Neural progenitor cell (in vitro differentiated cells): ENCODE data around the gene GNPAT. TPM values are rescaled to one million over a fixed set of nuclear protein-coding genes. Genes with fewer than 3 reads are reported as not detected.

Experiments used
- DNase-seq: peaks from one replicate; pipeline ENCODE4 v3.0.0-alpha.2; 2016; ENCODE audit warnings: low spot score
- H2AFZ ChIP-seq: fragments of 200-600 bp; sonication (generic); replicated peaks from 2 replicates; pipeline ENCODE4 v1.6.1; 2016; ENCODE audit warnings: antibody characterized with exemption
- H3F3A ChIP-seq: fragments of 200-600 bp; sonication (generic); 2 replicates; pipeline ENCODE4 v1.6.1; 2016; ENCODE audit warnings: antibody characterized with exemption, low read depth
- H3K27ac ChIP-seq: fragments of 200-600 bp; sonication (generic); 2 replicates; pipeline ENCODE4 v1.5.1; 2016; ENCODE audit warnings: mild to moderate bottlenecking
- H3K27me3 ChIP-seq: fragments of 200-600 bp; sonication (generic); 2 replicates; pipeline ENCODE4 v1.6.1; 2016; ENCODE audit warnings: mild to moderate bottlenecking, moderate library complexity
- H3K36me3 ChIP-seq: fragments of 200-600 bp; sonication (generic); 2 replicates; pipeline ENCODE4 v1.5.1; 2016
- H3K4me1 ChIP-seq: fragments of 200-600 bp; sonication (generic); 2 replicates; pipeline ENCODE4 v1.6.1; 2016; ENCODE audit warnings: mixed run types
- H3K4me2 ChIP-seq: fragments of 200-600 bp; sonication (generic); 2 replicates; pipeline ENCODE4 v1.6.1; 2016
- H3K4me3 ChIP-seq: fragments of 200-600 bp; sonication (generic); 2 replicates; pipeline ENCODE4 v1.5.1; 2016
- H3K79me2 ChIP-seq: fragments of 200-600 bp; sonication (generic); 2 replicates; pipeline ENCODE4 v1.6.1; 2016; ENCODE audit warnings: low read depth
- H3K9ac ChIP-seq: fragments of 200-600 bp; sonication (generic); 2 replicates; pipeline ENCODE4 v1.6.1; 2016
- H3K9me3 ChIP-seq: fragments of 200-600 bp; sonication (generic); 2 replicates; pipeline ENCODE4 v1.5.1; 2016; ENCODE audit warnings: low read depth
- H4K20me1 ChIP-seq: fragments of 200-600 bp; sonication (generic); 2 replicates; pipeline ENCODE4 v1.6.1; 2016; ENCODE audit warnings: low read depth
- H3K27ac Mint-ChIP-seq: 3 replicates; pipeline ENCODE4 v1.8.0; 2021; ENCODE audit warnings: mixed read lengths
- H3K27me3 Mint-ChIP-seq: 2 replicates; pipeline ENCODE4 v1.8.0; 2022; ENCODE audit warnings: low read depth, mild to moderate bottlenecking, inconsistent platforms, moderate library complexity, mixed read lengths; ENCODE audit not compliant: insufficient read depth
- H3K36me3 Mint-ChIP-seq: 3 replicates; pipeline ENCODE4 v1.8.0; 2021; ENCODE audit warnings: mixed read lengths
- H3K4me1 Mint-ChIP-seq: 3 replicates; pipeline ENCODE4 v1.8.0; 2021; ENCODE audit warnings: mixed read lengths
- H3K4me3 Mint-ChIP-seq: 3 replicates; pipeline ENCODE4 v1.8.0; 2021; ENCODE audit warnings: mild to moderate bottlenecking, moderate library complexity, mixed read lengths
- H3K9me3 Mint-ChIP-seq: 3 replicates; pipeline ENCODE4 v1.8.0; 2020; ENCODE audit warnings: mixed read lengths
- EZH2 ChIP-seq: fragments of 200-600 bp; sonication (generic); IDR thresholded peaks from 2 replicates; pipeline ENCODE4 v1.6.1; 2017; ENCODE audit warnings: antibody characterized with exemption, mild to moderate bottlenecking, moderate library complexity
- EZH2phosphoT487 ChIP-seq: fragments of 200-600 bp; sonication (generic); IDR thresholded peaks from 2 replicates; pipeline ENCODE4 v1.6.1; 2017; ENCODE audit warnings: antibody characterized with exemption
- total RNA-seq: library from RNA; depleted of rRNA; stranded (reverse); fragments of >200 nt; gene quantifications from 2 replicates; pipeline ENCODE4 v1.2.3, GENCODE V29; 2015; ENCODE audit warnings: low replicate concordance
- TF ChIP-seq, protein P1 (sequence below): fragments of 200-600 bp; sonication (generic); IDR thresholded peaks from 2 replicates; pipeline ENCODE4 v1.5.1; 2017; ENCODE audit warnings: antibody characterized with exemption, mild to moderate bottlenecking

GNPAT gene
- total RNA-seq, 1 donor from 2014 or later, result 137 TPM

DNA sequence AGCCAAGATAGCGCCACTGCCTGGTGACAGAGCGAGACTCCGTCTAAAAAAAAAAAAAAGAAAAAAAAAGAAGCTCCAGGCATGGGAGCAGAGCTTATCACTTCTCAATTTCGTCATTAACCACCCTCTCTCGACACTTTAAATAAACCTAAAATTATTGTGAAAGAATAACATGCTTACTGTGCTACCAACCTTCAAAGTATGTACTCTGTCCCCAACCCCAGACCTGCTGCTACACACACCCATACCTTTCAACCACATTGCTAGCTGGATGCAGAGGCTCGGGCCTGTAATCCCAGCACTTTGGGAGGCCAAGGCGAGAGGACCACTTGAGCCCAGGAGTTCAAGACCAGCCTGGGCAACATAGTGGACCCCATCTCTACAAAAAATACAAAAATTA lies 38.7 kb downstream of the GNPAT start:
- Histone ChIP-seq H3K79me2 (no peaks in the 10 kb centered on the region), H4K20me1 (no peaks in the 10 kb centered on the region), H3K27me3 (no peaks in the 10 kb centered on the region), H3K4me3 (no peak overlapping the region), H3K4me2 (no peak overlapping the region), H3K9me3 (no peaks in the 10 kb centered on the region), H3K9ac (no peak overlapping the region), H3K27ac (no peak overlapping the region), H3K36me3 (peaks cover 10% of the 10 kb centered on the region), H2AFZ (no peak overlapping the region), H3K4me1 (no peaks in the 10 kb centered on the region), H3F3A (no peaks in the 10 kb centered on the region)
- DNase-seq, result no peak
- Mint-ChIP-seq H3K27ac (no peak overlapping the region), H3K4me1 (no peaks in the 10 kb centered on the region), H3K9me3 (no peaks in the 10 kb centered on the region), H3K27me3 (peaks cover under 1% of the 10 kb centered on the region), H3K36me3 (peaks cover 18% of the 10 kb centered on the region), H3K4me3 (no peak overlapping the region)
- TF ChIP-seq EZH2, result no peak
- TF ChIP-seq, protein P1, sequence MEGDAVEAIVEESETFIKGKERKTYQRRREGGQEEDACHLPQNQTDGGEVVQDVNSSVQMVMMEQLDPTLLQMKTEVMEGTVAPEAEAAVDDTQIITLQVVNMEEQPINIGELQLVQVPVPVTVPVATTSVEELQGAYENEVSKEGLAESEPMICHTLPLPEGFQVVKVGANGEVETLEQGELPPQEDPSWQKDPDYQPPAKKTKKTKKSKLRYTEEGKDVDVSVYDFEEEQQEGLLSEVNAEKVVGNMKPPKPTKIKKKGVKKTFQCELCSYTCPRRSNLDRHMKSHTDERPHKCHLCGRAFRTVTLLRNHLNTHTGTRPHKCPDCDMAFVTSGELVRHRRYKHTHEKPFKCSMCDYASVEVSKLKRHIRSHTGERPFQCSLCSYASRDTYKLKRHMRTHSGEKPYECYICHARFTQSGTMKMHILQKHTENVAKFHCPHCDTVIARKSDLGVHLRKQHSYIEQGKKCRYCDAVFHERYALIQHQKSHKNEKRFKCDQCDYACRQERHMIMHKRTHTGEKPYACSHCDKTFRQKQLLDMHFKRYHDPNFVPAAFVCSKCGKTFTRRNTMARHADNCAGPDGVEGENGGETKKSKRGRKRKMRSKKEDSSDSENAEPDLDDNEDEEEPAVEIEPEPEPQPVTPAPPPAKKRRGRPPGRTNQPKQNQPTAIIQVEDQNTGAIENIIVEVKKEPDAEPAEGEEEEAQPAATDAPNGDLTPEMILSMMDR, result no peak
- TF ChIP-seq EZH2phosphoT487, result no peak

DNA sequence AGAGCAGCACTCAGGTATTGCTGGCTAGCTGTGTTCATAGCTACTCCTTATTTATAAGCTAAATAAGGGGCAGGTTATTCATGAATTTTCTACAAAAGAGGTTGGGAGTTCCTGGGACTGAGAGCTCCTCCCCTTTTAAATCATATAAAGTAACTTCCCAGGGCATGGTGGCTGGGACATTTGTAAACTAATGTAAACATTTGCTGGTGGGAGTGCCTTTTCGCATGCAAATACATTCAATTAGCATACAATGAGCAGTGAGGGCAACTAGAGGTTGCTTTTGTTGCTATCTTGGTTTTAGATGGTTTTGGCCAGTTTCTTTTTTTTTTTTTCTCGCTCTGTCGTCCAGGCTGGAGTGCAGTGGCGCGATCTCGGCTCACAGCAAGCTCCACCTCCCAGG lies 43.4 kb downstream of the GNPAT start:
- Mint-ChIP-seq H3K27ac (no peak overlapping the region), H3K36me3 (peaks cover 3% of the 10 kb centered on the region), H3K4me3 (no peak overlapping the region), H3K27me3 (peaks cover 2% of the 10 kb centered on the region), H3K9me3 (no peaks in the 10 kb centered on the region), H3K4me1 (no peaks in the 10 kb centered on the region)
- no peaks in the 10 kb centered on the region for H3K36me3 ChIP-seq
- no peak overlapping the region for H3K9ac ChIP-seq
- H3K27me3 ChIP-seq, result no peaks in the 10 kb centered on the region
- H2AFZ ChIP-seq, result no peak overlapping the region
- no peak for DNase-seq
- no peaks in the 10 kb centered on the region for H3K9me3 ChIP-seq
- no peaks in the 10 kb centered on the region for H4K20me1 ChIP-seq
- no peak overlapping the region for H3K27ac ChIP-seq
- H3F3A ChIP-seq, result no peaks in the 10 kb centered on the region
- no peak overlapping the region for H3K4me3 ChIP-seq
- H3K4me1 ChIP-seq, result no peaks in the 10 kb centered on the region
- TF ChIP-seq EZH2, result no peak
- TF ChIP-seq EZH2phosphoT487, result no peak
- TF ChIP-seq, protein P1, result no peak
- H3K4me2 ChIP-seq, result no peak overlapping the region
- no peaks in the 10 kb centered on the region for H3K79me2 ChIP-seq

DNA sequence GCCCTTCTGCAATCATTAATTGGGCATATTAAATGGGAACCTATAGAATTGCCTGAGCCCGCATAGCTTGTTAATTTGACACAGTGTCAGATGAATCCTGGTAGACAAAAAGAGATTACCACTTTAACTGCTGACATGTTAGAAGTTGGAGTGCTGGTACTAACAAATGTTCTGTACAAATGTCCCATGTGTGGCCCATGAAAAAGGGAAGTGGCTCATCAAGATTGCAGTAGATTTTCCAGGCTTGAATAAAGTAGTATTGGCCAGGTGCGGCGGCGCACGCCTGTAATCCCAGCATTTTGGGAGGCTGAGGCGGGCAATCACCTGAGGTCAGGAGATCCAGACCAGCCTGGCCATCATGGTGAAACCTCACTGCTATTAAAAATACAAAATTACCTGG lies 45.6 kb downstream of the GNPAT start:
- H3K27me3 ChIP-seq, result no peaks in the 10 kb centered on the region
- DNase-seq, result no peak
- H3K27me3 Mint-ChIP-seq, result peaks cover 6% of the 10 kb centered on the region
- H3K27ac ChIP-seq, result no peak overlapping the region
- no peak overlapping the region for H3K27ac Mint-ChIP-seq
- H3K36me3 ChIP-seq, result no peaks in the 10 kb centered on the region
- no peaks in the 10 kb centered on the region for H3F3A ChIP-seq
- no peaks in the 10 kb centered on the region for H3K4me1 ChIP-seq
- TF ChIP-seq, protein P1, result no peak
- TF ChIP-seq EZH2phosphoT487, result no peak
- TF ChIP-seq EZH2, result no peak
- no peaks in the 10 kb centered on the region for H3K4me1 Mint-ChIP-seq
- H4K20me1 ChIP-seq, result no peaks in the 10 kb centered on the region
- H2AFZ ChIP-seq, result no peak overlapping the region
- no peak overlapping the region for H3K4me2 ChIP-seq
- H3K79me2 ChIP-seq, result no peaks in the 10 kb centered on the region
- H3K4me3 ChIP-seq, result no peak overlapping the region
- no peak overlapping the region for H3K9ac ChIP-seq
- no peaks in the 10 kb centered on the region for H3K9me3 Mint-ChIP-seq
- H3K4me3 Mint-ChIP-seq, result no peak overlapping the region
- H3K9me3 ChIP-seq, result no peaks in the 10 kb centered on the region
- peaks cover 3% of the 10 kb centered on the region for H3K36me3 Mint-ChIP-seq
